Measurements from ENCODE around the gene ZNF445.
"Not testable (repeated sequence)": the region's sequence is repeated elsewhere in the genome, so short reads cannot be mapped to it uniquely, and the experiment has no call there.

Gene ZNF445

GRCh38 chr3:44504566-44504965 lies 27.1 kb upstream of the ZNF445 start:
- H3K79me2 ChIP-seq (ENCODE audit: insufficient read depth, low read depth) = peaks cover 21% of the 10 kb centered on the region; the same call in 1 of the 2 replicates
- no peak overlapping the region for H3K9ac ChIP-seq
- no peak overlapping the region for H3K4me2 ChIP-seq
- H2AFZ ChIP-seq (ENCODE audit: low read depth) = no peak overlapping the region
- H3K4me3 ChIP-seq (IDR thresholded peaks at IDR 0.05; ENCODE audit: insufficient read depth, low read depth, low read length) = no peak overlapping the region
- H4K20me1 ChIP-seq (ENCODE audit: insufficient read depth) = no peaks in the 10 kb centered on the region
- no peaks in the 10 kb centered on the region for H3K4me1 ChIP-seq (ENCODE audit: low read depth, poor library complexity, severe bottlenecking)
- H3K27me3 ChIP-seq (ENCODE audit: insufficient read depth, low read depth) = no peaks in the 10 kb centered on the region
- TF ChIP-seq CTCF (conservative IDR thresholded peaks at IDR 0.05; ENCODE audit: low read depth, low read length) = no peak
- H3K36me3 ChIP-seq (ENCODE audit: insufficient read depth) = no peaks in the 10 kb centered on the region
- no peak overlapping the region for H3K27ac ChIP-seq

GRCh38 chr3:44503178-44503577 lies 25.7 kb upstream of the ZNF445 start:
- not testable (repeated sequence) for H3K36me3 ChIP-seq (ENCODE audit: insufficient read depth); H3K4me3 ChIP-seq (IDR thresholded peaks at IDR 0.05; ENCODE audit: insufficient read depth, low read depth, low read length); H3K9ac ChIP-seq; H3K4me1 ChIP-seq (ENCODE audit: low read depth, poor library complexity, severe bottlenecking); H2AFZ ChIP-seq (ENCODE audit: low read depth); H3K4me2 ChIP-seq; H3K79me2 ChIP-seq (ENCODE audit: insufficient read depth, low read depth); H3K27ac ChIP-seq; H3K27me3 ChIP-seq (ENCODE audit: insufficient read depth, low read depth); H4K20me1 ChIP-seq (ENCODE audit: insufficient read depth)

- Histone ChIP-seq H3K36me3 (ENCODE audit: insufficient read depth) (no peaks in the 10 kb centered on the region), H2AFZ (ENCODE audit: low read depth) (no peak overlapping the region), H3K4me2 (no peak overlapping the region), H3K79me2 (ENCODE audit: insufficient read depth, low read depth) (peaks cover 5% of the 10 kb centered on the region; the same call in 1 of the 2 replicates), H3K27me3 (ENCODE audit: insufficient read depth, low read depth) (no peaks in the 10 kb centered on the region), H3K27ac (no peak overlapping the region), H3K4me3 (IDR thresholded peaks at IDR 0.05; ENCODE audit: insufficient read depth, low read depth, low read length) (no peak overlapping the region), H4K20me1 (ENCODE audit: insufficient read depth) (no peaks in the 10 kb centered on the region), H3K9ac (no peak overlapping the region), H3K4me1 (ENCODE audit: low read depth, poor library complexity, severe bottlenecking) (no peaks in the 10 kb centered on the region)
- TF ChIP-seq CTCF (conservative IDR thresholded peaks at IDR 0.05; ENCODE audit: low read depth, low read length) = no peak
Measured at GRCh38 chr3:44501971-44502370, 24.5 kb upstream of the ZNF445 start.

- not testable (repeated sequence) for H3K79me2 ChIP-seq (ENCODE audit: insufficient read depth, low read depth); H3K9ac ChIP-seq; H3K27ac ChIP-seq; H3K27me3 ChIP-seq (ENCODE audit: insufficient read depth, low read depth); H3K4me2 ChIP-seq; H3K36me3 ChIP-seq (ENCODE audit: insufficient read depth); H3K4me1 ChIP-seq (ENCODE audit: low read depth, poor library complexity, severe bottlenecking); H3K4me3 ChIP-seq (IDR thresholded peaks at IDR 0.05; ENCODE audit: insufficient read depth, low read depth, low read length); H2AFZ ChIP-seq (ENCODE audit: low read depth); H4K20me1 ChIP-seq (ENCODE audit: insufficient read depth)
Measured at GRCh38 chr3:44499899-44500168, 22.4 kb upstream of the ZNF445 start.

GRCh38 chr3:44499149-44499898 lies 21.9 kb upstream of the ZNF445 start:
- no peak overlapping the region for H3K4me2 ChIP-seq

More at GRCh38 chr3:44499149-44499898, 21.9 kb upstream of the ZNF445 start:
- Histone ChIP-seq H3K4me1 (ENCODE audit: low read depth, poor library complexity, severe bottlenecking) (no peaks in the 10 kb centered on the region), H3K79me2 (ENCODE audit: insufficient read depth, low read depth) (no peaks in the 10 kb centered on the region), H3K9ac (no peak overlapping the region), H2AFZ (ENCODE audit: low read depth) (no peak overlapping the region), H3K36me3 (ENCODE audit: insufficient read depth) (no peaks in the 10 kb centered on the region), H4K20me1 (ENCODE audit: insufficient read depth) (no peaks in the 10 kb centered on the region), H3K4me3 (IDR thresholded peaks at IDR 0.05; ENCODE audit: insufficient read depth, low read depth, low read length) (no peak overlapping the region), H3K27me3 (ENCODE audit: insufficient read depth, low read depth) (no peaks in the 10 kb centered on the region), H3K27ac (no peak overlapping the region)
- no peak for TF ChIP-seq CTCF (conservative IDR thresholded peaks at IDR 0.05; ENCODE audit: low read depth, low read length)

Measured in KMS-11 (cell line).